Activated T-cell treated with anti-CD3 and anti-CD28 coated beads, Interleukin-2, amount 50 U/mL, for 1 hour (primary cell): ENCODE data around the gene TAS2R1.
"Not testable (repeated sequence)": the region's sequence is repeated elsewhere in the genome, so short reads cannot be mapped to it uniquely, and the experiment has no call there.

ENCODE experiments used
- DNase-seq: peaks from one replicate; pipeline ENCODE4 v3.0.0-alpha.2; 2020

The TAS2R1 gene

GRCh38 chr5:9621379-9621903, 8.7 kb downstream of the TAS2R1 start:
- DNase-seq, result no peak

GRCh38 chr5:9619331-9620092, 10.6 kb downstream of the TAS2R1 start:
- no peak for DNase-seq

- no peak for DNase-seq
These were observed 12.2 kb downstream of the TAS2R1 start for GRCh38 chr5:9617739-9618504.

- DNase-seq, result no peak
These were observed 12.9 kb downstream of the TAS2R1 start for GRCh38 chr5:9617221-9617620.

- no peak for DNase-seq
These were observed 14.8 kb downstream of the TAS2R1 start for GRCh38 chr5:9615331-9615730.

- DNase-seq, result no peak
These were observed 16.8 kb downstream of the TAS2R1 start for GRCh38 chr5:9613360-9613759.

GRCh38 chr5:9610969-9611368, 19.2 kb downstream of the TAS2R1 start:
- DNase-seq, result no peak

GRCh38 chr5:9610364-9610763, 19.8 kb downstream of the TAS2R1 start:
- DNase-seq, result no peak

GRCh38 chr5:9608093-9608492, 22.1 kb downstream of the TAS2R1 start:
- no peak for DNase-seq

GRCh38 chr5:9605041-9605838, 24.9 kb downstream of the TAS2R1 start:
- DNase-seq, result no peak

GRCh38 chr5:9604416-9604815, 25.7 kb downstream of the TAS2R1 start:
- no peak for DNase-seq

GRCh38 chr5:9601055-9601739, 29.0 kb downstream of the TAS2R1 start:
- DNase-seq, result no peak

GRCh38 chr5:9599391-9599790, 30.8 kb downstream of the TAS2R1 start:
- no peak for DNase-seq

GRCh38 chr5:9598329-9598728, 31.8 kb downstream of the TAS2R1 start:
- not testable (repeated sequence) for DNase-seq

- not testable (repeated sequence) for DNase-seq
These were observed 32.8 kb downstream of the TAS2R1 start for GRCh38 chr5:9597322-9597721.

GRCh38 chr5:9596824-9597223, 33.3 kb downstream of the TAS2R1 start:
- no peak for DNase-seq

GRCh38 chr5:9596171-9596780, 33.9 kb downstream of the TAS2R1 start:
- no peak for DNase-seq

GRCh38 chr5:9594913-9595312, 35.2 kb downstream of the TAS2R1 start:
- DNase-seq, result no peak

GRCh38 chr5:9589049-9589835, 40.9 kb downstream of the TAS2R1 start:
- no peak for DNase-seq

GRCh38 chr5:9588254-9588653, 41.9 kb downstream of the TAS2R1 start:
- no peak for DNase-seq

GRCh38 chr5:9587135-9587534, 43.0 kb downstream of the TAS2R1 start:
- no peak for DNase-seq
